ENCODE results near the gene ADARB2. TPM values are rescaled to one million over a fixed set of nuclear protein-coding genes. Genes with fewer than 3 reads are reported as not detected.

The ADARB2 gene
- polyA plus RNA-seq, 1 of the 3 experiments (the other 2 are of a cell fraction): not detected

GRCh38 chr10:1451941-1452340, 285.4 kb downstream of the ADARB2 start:
- H3K27ac ChIP-seq (ENCODE audit: low read depth in 2 of 2, low read length in 1 of 2): no peak overlapping the region
- no peak overlapping the region for H2AFZ ChIP-seq (ENCODE audit: low read depth)
- H4K20me1 ChIP-seq (ENCODE audit: insufficient read depth): no peaks in the 10 kb centered on the region
- H3K4me2 ChIP-seq: no peak overlapping the region
- ChIA-PET POLR2A (no interaction called here), CTCF (interaction anchor here (1.0 to 1.2 kb wide), 2 partner anchors 31 to 48 kb away, joined by 3 to 4 read pairs; no protein-coding TSS in a partner anchor)
- no peak overlapping the region for H3K4me3 ChIP-seq (ENCODE audit: low read depth in 2 of 2, low read length in 1 of 2)
- no peaks in the 10 kb centered on the region for H3K27me3 ChIP-seq (ENCODE audit: insufficient read depth)
- H3K9me2 ChIP-seq: no peaks in the 10 kb centered on the region
- no peak for DNase-seq
- H3F3A ChIP-seq (replicated peaks; ENCODE audit: insufficient read depth): no peaks in the 10 kb centered on the region
- H3K9ac ChIP-seq: no peak overlapping the region
- H3K4me1 ChIP-seq (ENCODE audit: control insufficient read depth in 1 of 2, insufficient read depth in 2 of 2, low read depth in 1 of 2, low read length in 1 of 2): peaks cover 0 to 24% of the 10 kb centered on the region in 2 experiments; a peak in 1 of 4 replicates
- H3K9me3 ChIP-seq: no peaks in the 10 kb centered on the region
- H3K36me3 ChIP-seq (replicated peaks in 1 of 2; ENCODE audit: control insufficient read depth in 1 of 2, insufficient read depth in 2 of 2, low read length in 1 of 2): no peaks in the 10 kb centered on the region
- WGBS (ENCODE audit: low lambda C conversion rate): 49% methylated on average over 7 of the region's 7 CpGs
- no peaks in the 10 kb centered on the region for H3K79me2 ChIP-seq (ENCODE audit: insufficient read depth)
- no peak for TF ChIP-seq POLR2AphosphoS5 (IDR thresholded peaks at IDR 0.05; ENCODE audit: low read depth, low read length)
- no peak for TF ChIP-seq YY1 (IDR thresholded peaks at IDR 0.05; ENCODE audit: low read depth)
- TF ChIP-seq EZH2phosphoT487 (IDR thresholded peaks at IDR 0.05; ENCODE audit: borderline replicate concordance, low read depth): no peak
- TF ChIP-seq NRF1 (IDR thresholded peaks at IDR 0.05; ENCODE audit: low read depth, low read length): no peak
- no peak for TF ChIP-seq JUND (IDR thresholded peaks at IDR 0.05)
- no peak for TF ChIP-seq FOXJ3 (CRISPR knock-in tag; IDR thresholded peaks at IDR 0.05)
- no peak for TF ChIP-seq MAX (IDR thresholded peaks at IDR 0.05; ENCODE audit: low read depth)
- no peak for TF ChIP-seq FOXM1 (IDR thresholded peaks at IDR 0.05; ENCODE audit: low read depth)
- TF ChIP-seq SIN3A (IDR thresholded peaks at IDR 0.05; ENCODE audit: borderline replicate concordance, low read depth, low read length): no peak
- TF ChIP-seq TAF1 (IDR thresholded peaks at IDR 0.05; ENCODE audit: borderline replicate concordance, low read depth, low read length): no peak
- TF ChIP-seq ELF1 (IDR thresholded peaks at IDR 0.05): no peak
- no peak for TF ChIP-seq USF2 (IDR thresholded peaks at IDR 0.05; ENCODE audit: borderline replicate concordance, low read depth, low read length)
- TF ChIP-seq RXRA (IDR thresholded peaks at IDR 0.05; ENCODE audit: borderline replicate concordance, low read depth): no peak
- no peak for TF ChIP-seq MEF2A (IDR thresholded peaks at IDR 0.05; ENCODE audit: borderline replicate concordance, low read depth)
- TF ChIP-seq RCOR1 (IDR thresholded peaks at IDR 0.05; ENCODE audit: low read length): no peak
- no peak for TF ChIP-seq RAD21 (IDR thresholded peaks at IDR 0.05; ENCODE audit: low read length)

- no peak overlapping the region for H3K4me2 ChIP-seq
- CTCF ChIA-PET: interaction anchor here (2.6 kb wide), 1 partner anchor 31 kb away, joined by 11 read pairs; no protein-coding TSS in a partner anchor
- POLR2A ChIA-PET: no interaction called here
- peaks cover 0 to 24% of the 10 kb centered on the region in 2 experiments; a peak in 1 of 4 replicates for H3K4me1 ChIP-seq (ENCODE audit: control insufficient read depth in 1 of 2, insufficient read depth in 2 of 2, low read depth in 1 of 2, low read length in 1 of 2)
- no peaks in the 10 kb centered on the region for H3K9me3 ChIP-seq
- WGBS (ENCODE audit: low lambda C conversion rate): 49% methylated on average over 4 of the region's 4 CpGs
- no peak overlapping the region for H3K27ac ChIP-seq (ENCODE audit: low read depth in 2 of 2, low read length in 1 of 2)
- no peak for DNase-seq
- no peaks in the 10 kb centered on the region for H3K27me3 ChIP-seq (ENCODE audit: insufficient read depth)
- H3K4me3 ChIP-seq (ENCODE audit: low read depth in 2 of 2, low read length in 1 of 2): no peak overlapping the region
- no peaks in the 10 kb centered on the region for H3K9me2 ChIP-seq
- H2AFZ ChIP-seq (ENCODE audit: low read depth): no peak overlapping the region
- no peaks in the 10 kb centered on the region for H3K79me2 ChIP-seq (ENCODE audit: insufficient read depth)
- no peak for TF ChIP-seq ZBTB33 (IDR thresholded peaks at IDR 0.05; ENCODE audit: borderline replicate concordance, low read depth)
- H4K20me1 ChIP-seq (ENCODE audit: insufficient read depth): no peaks in the 10 kb centered on the region
- no peak overlapping the region for H3K9ac ChIP-seq
- H3K36me3 ChIP-seq (replicated peaks in 1 of 2; ENCODE audit: control insufficient read depth in 1 of 2, insufficient read depth in 2 of 2, low read length in 1 of 2): no peaks in the 10 kb centered on the region
- H3F3A ChIP-seq (replicated peaks; ENCODE audit: insufficient read depth): no peaks in the 10 kb centered on the region
Observed at GRCh38 chr10:1451362-1451888, 285.9 kb downstream of the ADARB2 start.
